ENCODE data around the gene PIAS4.
"Not testable (repeated sequence)": the region's sequence is repeated elsewhere in the genome, so short reads cannot be mapped to it uniquely, and the experiment has no call there.

DNA sequence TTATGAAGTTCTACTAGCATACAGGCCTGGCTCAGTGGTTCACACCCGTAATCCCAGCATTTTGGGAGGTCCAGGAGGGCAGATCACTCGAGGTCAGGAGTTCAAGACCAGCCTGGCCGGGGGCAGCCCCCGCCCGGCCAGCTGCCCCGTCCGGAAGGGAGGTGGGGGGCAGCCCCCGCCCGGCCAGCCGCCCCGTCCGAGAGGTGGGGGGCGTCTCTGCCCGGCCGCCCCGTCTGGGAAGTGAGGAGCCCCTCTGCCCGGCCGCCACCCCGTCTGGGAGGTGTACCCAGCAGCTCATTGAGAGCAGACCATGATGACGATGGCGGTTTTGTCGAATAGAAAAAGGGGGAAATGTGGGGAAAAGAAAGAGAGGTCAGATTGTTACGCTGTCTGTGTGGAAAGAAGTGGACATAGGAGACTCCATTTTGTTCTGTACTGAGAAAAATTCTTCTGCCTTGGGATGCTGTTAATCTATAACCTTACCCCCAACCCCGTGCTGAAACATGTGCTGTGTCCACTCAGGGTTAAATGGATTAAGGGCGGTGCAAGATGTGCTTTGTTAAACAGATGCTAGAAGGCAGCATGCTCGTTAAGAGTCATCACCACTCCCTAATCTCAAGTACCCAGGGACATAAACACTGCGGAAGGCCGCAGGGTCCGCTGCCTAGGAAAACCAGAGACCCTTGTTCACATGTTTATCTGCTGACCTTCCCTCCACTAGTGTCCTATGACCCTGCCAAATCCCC lies 8.7 kb upstream of the PIAS4 start:
- TF ChIP-seq, protein P1, sequence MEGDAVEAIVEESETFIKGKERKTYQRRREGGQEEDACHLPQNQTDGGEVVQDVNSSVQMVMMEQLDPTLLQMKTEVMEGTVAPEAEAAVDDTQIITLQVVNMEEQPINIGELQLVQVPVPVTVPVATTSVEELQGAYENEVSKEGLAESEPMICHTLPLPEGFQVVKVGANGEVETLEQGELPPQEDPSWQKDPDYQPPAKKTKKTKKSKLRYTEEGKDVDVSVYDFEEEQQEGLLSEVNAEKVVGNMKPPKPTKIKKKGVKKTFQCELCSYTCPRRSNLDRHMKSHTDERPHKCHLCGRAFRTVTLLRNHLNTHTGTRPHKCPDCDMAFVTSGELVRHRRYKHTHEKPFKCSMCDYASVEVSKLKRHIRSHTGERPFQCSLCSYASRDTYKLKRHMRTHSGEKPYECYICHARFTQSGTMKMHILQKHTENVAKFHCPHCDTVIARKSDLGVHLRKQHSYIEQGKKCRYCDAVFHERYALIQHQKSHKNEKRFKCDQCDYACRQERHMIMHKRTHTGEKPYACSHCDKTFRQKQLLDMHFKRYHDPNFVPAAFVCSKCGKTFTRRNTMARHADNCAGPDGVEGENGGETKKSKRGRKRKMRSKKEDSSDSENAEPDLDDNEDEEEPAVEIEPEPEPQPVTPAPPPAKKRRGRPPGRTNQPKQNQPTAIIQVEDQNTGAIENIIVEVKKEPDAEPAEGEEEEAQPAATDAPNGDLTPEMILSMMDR (IDR thresholded peaks at IDR 0.05), result not testable (repeated sequence)
- TF ChIP-seq EZH2 (IDR thresholded peaks at IDR 0.05), result not testable (repeated sequence)
